GM19328 (cell line): ENCODE measurements around the gene CTNNA3.

ENCODE experiments used
- ATAC-seq: cut with Tn5 transposase; IDR thresholded peaks from one replicate; pipeline ENCODE4 v1.9.1; 2021; ENCODE audit warnings: mild to moderate bottlenecking, moderate library complexity; ENCODE audit not compliant: unreplicated experiment

The CTNNA3 gene

GRCh38 chr10:67046507-67046906, 649.5 kb downstream of the CTNNA3 start:
- ATAC-seq, result no peak

- ATAC-seq, result no peak
Observed at GRCh38 chr10:67045404-67045803, 650.6 kb downstream of the CTNNA3 start.

DNA sequence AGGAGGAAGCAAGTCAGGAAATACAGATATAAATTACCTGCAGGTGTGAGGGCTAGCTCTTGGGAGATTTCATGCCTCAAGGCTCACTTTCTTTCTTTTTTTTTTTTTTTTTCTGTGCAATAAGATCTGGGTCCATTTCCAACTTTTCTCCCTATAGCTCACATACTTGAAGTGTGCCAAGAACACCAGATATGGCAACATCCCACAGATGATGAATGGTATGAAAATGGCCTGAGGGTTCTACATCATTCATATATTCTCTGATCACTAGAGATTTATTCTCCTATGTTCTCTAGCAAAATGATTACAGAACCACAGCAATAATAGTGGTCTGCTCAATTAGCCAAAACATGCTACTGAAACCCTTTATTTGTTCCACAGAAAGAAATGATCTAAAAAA, 653.0 kb downstream of the CTNNA3 start:
- no peak for ATAC-seq

DNA sequence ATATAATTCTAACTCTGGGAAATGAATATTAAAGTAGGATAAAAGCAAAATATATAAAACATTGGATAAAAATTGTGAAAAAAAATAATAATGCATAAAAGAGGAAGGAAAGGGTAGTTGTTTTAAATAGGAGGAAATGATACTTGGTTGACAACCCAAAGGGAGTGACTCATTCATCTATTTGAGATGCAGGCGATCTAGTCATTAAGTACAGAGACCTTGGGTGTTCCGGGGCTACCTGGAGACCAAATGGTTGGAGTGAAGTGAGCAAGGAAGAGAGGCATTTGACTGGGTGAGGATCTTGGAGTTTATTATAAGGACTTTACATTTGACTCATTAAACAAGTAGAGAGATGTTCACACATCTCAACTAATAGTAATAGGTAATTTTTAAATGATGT, 659.2 kb downstream of the CTNNA3 start:
- no peak for ATAC-seq

DNA sequence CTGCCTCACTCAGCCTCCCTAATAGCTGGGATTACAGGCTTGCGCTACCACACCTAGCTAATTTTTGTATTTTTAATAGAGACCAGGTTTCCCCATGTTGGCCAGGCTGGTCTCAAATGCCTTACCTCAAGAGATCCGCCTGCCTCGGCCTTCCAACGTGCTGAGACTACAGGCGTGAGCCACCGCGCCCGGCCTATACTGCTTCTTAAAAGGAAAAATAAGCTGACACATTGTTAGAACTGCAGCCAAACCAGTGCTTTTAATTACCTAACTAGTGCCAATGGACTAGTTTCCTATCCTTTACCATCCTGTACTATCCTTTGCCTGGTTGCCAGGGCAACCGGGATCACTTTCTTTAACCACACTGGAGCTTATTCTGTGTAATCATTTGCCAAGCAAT, 662.1 kb downstream of the CTNNA3 start:
- ATAC-seq, result no peak

DNA sequence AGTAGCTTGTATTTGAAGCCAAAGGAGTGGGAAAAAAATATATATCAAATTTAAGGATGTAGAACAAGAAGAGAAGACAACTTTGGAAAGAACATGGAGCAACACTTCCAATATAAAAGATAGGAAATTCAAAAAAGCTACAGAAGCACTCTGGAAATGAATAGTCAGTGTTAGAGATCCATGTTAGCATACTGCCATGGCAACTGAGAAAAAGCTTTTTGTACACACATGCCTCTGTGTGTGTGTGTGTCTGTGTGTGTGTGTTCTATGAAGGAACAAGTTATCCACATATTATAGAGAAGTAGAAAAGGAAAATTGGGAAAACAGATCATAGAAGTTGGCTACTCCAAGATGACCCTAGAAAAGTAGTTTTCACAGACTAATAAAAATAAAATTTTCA, 673.9 kb downstream of the CTNNA3 start:
- no peak for ATAC-seq

- no peak for ATAC-seq
Observed at GRCh38 chr10:67017218-67017617, 678.8 kb downstream of the CTNNA3 start.

GRCh38 chr10:67015225-67015624, 680.8 kb downstream of the CTNNA3 start:
- ATAC-seq, result no peak

GRCh38 chr10:67011981-67012380, 684.0 kb downstream of the CTNNA3 start:
- no peak for ATAC-seq

DNA sequence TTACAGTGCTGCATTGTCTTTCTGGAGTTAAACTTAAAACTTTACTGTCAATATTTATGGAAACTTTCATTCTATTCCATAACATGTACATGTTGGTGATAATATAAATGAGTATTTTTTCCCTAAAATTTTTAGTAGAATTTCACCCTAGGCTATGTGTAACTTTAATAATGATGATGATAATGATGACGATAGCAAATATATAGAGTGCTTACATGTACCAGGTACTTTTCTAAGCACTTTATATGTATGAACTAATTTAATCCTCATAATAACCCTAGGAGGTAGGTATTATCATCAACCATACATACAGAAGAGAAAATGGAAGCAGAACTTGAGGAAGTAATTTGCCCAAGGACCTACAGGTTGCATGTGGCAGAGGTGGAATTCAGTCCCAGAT, 684.5 kb downstream of the CTNNA3 start:
- ATAC-seq, result no peak

- ATAC-seq, result no peak
Observed at GRCh38 chr10:67005981-67006380, 690.0 kb downstream of the CTNNA3 start.

- ATAC-seq, result no peak
Observed at GRCh38 chr10:67004690-67005089, 691.3 kb downstream of the CTNNA3 start.

GRCh38 chr10:66999762-67000545, 696.0 kb downstream of the CTNNA3 start:
- no peak for ATAC-seq

GRCh38 chr10:66996996-66997395, 699.0 kb downstream of the CTNNA3 start:
- no peak for ATAC-seq

- no peak for ATAC-seq
Observed at GRCh38 chr10:66990143-66990830, 705.7 kb downstream of the CTNNA3 start.

GRCh38 chr10:66983475-66983818, 712.5 kb downstream of the CTNNA3 start:
- no peak for ATAC-seq

DNA sequence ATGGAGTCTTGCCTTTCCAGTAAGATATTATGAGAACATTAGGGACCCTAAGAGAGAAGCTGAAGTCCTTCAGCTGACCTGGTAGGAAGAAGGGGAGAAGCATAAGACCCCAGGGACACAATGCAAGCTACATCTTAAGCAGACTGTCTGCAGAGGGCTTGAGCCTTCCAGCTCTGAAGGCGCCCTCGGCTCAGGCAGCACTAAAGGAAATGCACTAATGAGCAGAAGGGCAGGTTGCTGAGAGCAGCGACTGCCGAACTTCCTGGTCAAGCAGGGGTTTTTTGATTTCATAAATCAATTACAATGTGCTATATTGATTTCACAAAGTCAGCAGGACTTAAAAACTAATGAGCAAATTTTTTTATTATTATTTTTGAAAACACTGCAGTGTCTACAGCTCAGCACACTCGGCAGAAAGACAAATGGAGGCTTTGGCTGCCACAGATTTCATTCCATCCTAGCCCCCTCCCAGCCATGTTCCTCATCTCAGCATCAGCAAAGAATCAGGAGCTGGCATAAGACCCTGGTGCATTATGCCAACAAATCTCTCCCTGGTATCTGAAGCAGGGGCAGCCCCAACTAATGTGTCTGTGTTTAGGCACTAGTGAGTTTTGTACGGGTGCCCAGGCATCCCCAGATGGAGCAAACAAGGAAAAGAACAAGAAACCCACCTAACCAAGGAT, 713.1 kb downstream of the CTNNA3 start:
- ATAC-seq, result no peak

DNA sequence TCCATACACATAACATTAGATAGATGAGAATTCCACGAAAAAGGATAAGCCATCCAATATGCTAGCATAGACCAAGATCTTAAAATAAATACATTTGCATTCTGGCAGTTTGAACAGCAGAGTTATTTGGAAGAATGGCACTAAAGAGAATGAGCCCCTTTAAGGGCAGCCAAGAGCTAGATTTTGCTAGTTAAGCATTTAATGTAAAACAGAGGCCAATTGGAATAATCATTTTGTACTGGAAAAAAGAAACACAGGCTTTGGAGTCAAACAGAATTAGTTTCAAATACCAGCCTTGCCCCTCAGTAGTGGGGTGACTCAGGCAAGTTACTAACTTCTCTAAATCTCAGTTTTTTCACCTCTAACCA, 714.0 kb downstream of the CTNNA3 start:
- ATAC-seq, result no peak

GRCh38 chr10:66981361-66982052, 714.5 kb downstream of the CTNNA3 start:
- ATAC-seq, result no peak

DNA sequence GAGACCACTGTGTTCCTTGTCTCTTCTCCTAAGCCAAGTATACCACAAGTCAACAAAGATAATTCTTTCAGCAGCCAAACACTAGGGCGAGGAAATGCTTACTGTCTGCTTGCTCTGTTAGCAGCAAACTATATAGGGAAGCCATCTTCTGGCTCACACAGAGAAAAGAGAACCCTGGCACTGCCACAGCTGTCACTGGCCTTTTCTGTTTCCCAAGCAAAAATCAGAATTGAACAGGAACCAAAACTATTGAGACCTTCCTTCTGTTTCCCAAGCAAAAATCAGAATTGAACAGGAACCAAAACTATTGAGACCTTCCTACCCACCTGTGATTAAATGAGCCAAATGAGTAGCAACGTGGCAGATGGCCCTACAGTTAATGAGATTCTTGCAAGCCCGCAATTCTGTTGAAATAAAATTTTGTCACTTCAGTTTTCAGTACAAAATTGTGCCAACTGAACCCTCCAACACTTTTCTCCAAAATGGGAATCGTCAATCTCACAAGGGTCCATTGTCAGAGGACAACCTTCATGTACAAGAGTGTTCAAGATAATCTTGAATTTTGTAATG, 715.7 kb downstream of the CTNNA3 start:
- no peak for ATAC-seq

DNA sequence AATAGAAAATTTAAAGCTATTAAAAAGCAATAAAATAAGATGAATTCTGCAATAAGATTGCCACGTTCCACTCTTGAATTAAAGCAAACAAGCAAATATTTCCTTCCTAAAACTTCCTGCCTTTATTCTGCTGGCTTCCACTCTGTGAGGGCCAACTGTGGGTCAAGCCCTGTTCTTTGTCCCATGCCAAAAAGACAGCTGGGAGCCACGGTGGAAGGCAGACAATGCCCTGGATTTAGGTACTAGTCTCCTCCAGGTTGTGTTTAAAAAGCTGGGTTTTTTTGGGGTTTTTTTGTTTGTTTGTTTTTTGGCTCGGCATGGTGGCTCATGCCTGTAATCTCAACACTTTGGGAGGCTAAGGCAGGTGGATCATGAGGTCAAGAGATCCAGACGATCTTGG, 731.0 kb downstream of the CTNNA3 start:
- no peak for ATAC-seq
